WTC11 (cell line): ENCODE data around the gene CCL18. TPM values are rescaled to one million over a fixed set of nuclear protein-coding genes. Genes with fewer than 3 reads are reported as not detected.

Experiments
- ATAC-seq: fragments of 200-7000 bp; cut with Tn5 transposase; 2 replicates; pipeline ENCODE4 v1.10.0; 2021; ENCODE audit warnings: mild to moderate bottlenecking, moderate library complexity
- CTCF ChIA-PET: fragments of 300-600 bp; sonication (Branson Sonifier 250); formaldehyde crosslinking; loops from one replicate; lab custom pipeline; 2021; ENCODE audit warnings: antibody characterized with exemption; lab: Charles Lee
- POLR2A ChIA-PET: fragments of 350-600 bp; sonication (Branson Sonifier 250); formaldehyde crosslinking; loops from one replicate; lab custom pipeline; 2021; ENCODE audit warnings: antibody characterized with exemption; lab: Charles Lee
- DNase-seq: peaks from one replicate; pipeline ENCODE4 v3.0.0; 2021; ENCODE audit warnings: low spot score
- H3K27ac Mint-ChIP-seq: 2 replicates; pipeline ENCODE4 v1.8.0; 2021; ENCODE audit warnings: mixed read lengths
- H3K27me3 Mint-ChIP-seq: 2 replicates; pipeline ENCODE4 v1.8.0; 2021; ENCODE audit warnings: low read depth, mild to moderate bottlenecking, moderate library complexity, mixed read lengths
- H3K36me3 Mint-ChIP-seq: 2 replicates; pipeline ENCODE4 v1.8.0; 2021; ENCODE audit warnings: mixed read lengths
- H3K4me1 Mint-ChIP-seq: 2 replicates; pipeline ENCODE4 v1.8.0; 2022; ENCODE audit warnings: mixed read lengths
- H3K4me3 Mint-ChIP-seq: 2 replicates; pipeline ENCODE4 v1.8.0; 2021; ENCODE audit warnings: mild to moderate bottlenecking, moderate library complexity, mixed read lengths
- H3K9me3 Mint-ChIP-seq: 2 replicates; pipeline ENCODE4 v1.8.0; 2021; ENCODE audit warnings: mixed read lengths
- ARID4B ChIP-seq: sonication (generic); formaldehyde crosslinking; IDR thresholded peaks from 2 replicates; pipeline ENCODE4 v1.8.0; 2023; ENCODE audit warnings: missing genetic modification reagents, mild to moderate bottlenecking, borderline replicate concordance
- ATF3 ChIP-seq: sonication (generic); formaldehyde crosslinking; conservative IDR thresholded peaks from 2 replicates; pipeline ENCODE4 v1.8.1; 2022; ENCODE audit warnings: mild to moderate bottlenecking, missing genetic modification reagents
- CDX4 ChIP-seq: fragments of 250-450 bp; sonication (Bioruptor Pico); IDR thresholded peaks from 2 replicates; pipeline ENCODE4 v1.9.0; 2021; ENCODE audit warnings: moderate library complexity, mild to moderate bottlenecking, inconsistent platforms, borderline replicate concordance
- EMX1 ChIP-seq: fragments of 250-450 bp; sonication (Bioruptor Pico); IDR thresholded peaks from 2 replicates; pipeline ENCODE4 v1.8.0; 2021; ENCODE audit warnings: mild to moderate bottlenecking
- FOXJ3 ChIP-seq: sonication (generic); formaldehyde crosslinking; IDR thresholded peaks from 2 replicates; pipeline ENCODE4 v1.9.0; 2021; ENCODE audit warnings: missing genetic modification reagents, mild to moderate bottlenecking, borderline replicate concordance
- FOXP1 ChIP-seq: sonication (generic); formaldehyde crosslinking; IDR thresholded peaks from 2 replicates; pipeline ENCODE4 v1.8.0; 2022; ENCODE audit warnings: missing genetic modification reagents, mild to moderate bottlenecking, moderate library complexity, borderline replicate concordance
- FOXP4 ChIP-seq: sonication (generic); formaldehyde crosslinking; IDR thresholded peaks from 2 replicates; pipeline ENCODE4 v1.8.0; 2022; ENCODE audit warnings: mild to moderate bottlenecking, missing genetic modification reagents
- GRHL2 ChIP-seq: fragments of 250-450 bp; sonication (Bioruptor Pico); IDR thresholded peaks from 2 replicates; pipeline ENCODE4 v1.8.0; 2022; ENCODE audit warnings: mild to moderate bottlenecking, moderate library complexity; ENCODE audit not compliant: insufficient replicate concordance, severe bottlenecking
- IRF1 ChIP-seq: sonication (generic); formaldehyde crosslinking; IDR thresholded peaks from 2 replicates; pipeline ENCODE4 v1.8.0; 2023; ENCODE audit warnings: missing genetic modification reagents
- MAX ChIP-seq: sonication (generic); formaldehyde crosslinking; IDR thresholded peaks from 2 replicates; pipeline ENCODE4 v1.8.0; 2022; ENCODE audit warnings: mild to moderate bottlenecking, missing genetic modification reagents
- MXD4 ChIP-seq: fragments of 250-450 bp; sonication (Bioruptor Pico); IDR thresholded peaks from 2 replicates; pipeline ENCODE4 v1.8.0; 2021; ENCODE audit warnings: mild to moderate bottlenecking, moderate library complexity, borderline replicate concordance
- NFE2L1 ChIP-seq: sonication (generic); formaldehyde crosslinking; IDR thresholded peaks from 2 replicates; pipeline ENCODE4 v1.8.1; 2023; ENCODE audit warnings: missing genetic modification reagents
- NR2C2 ChIP-seq: sonication (generic); formaldehyde crosslinking; IDR thresholded peaks from 2 replicates; pipeline ENCODE4 v1.8.0; 2022; ENCODE audit warnings: mild to moderate bottlenecking, missing genetic modification reagents
- STAT6 ChIP-seq: sonication (generic); formaldehyde crosslinking; conservative IDR thresholded peaks from 2 replicates; pipeline ENCODE4 v1.8.1; 2023; ENCODE audit warnings: mild to moderate bottlenecking, low read depth, missing genetic modification reagents, moderate library complexity
- TP53 ChIP-seq: sonication (generic); formaldehyde crosslinking; IDR thresholded peaks from 2 replicates; pipeline ENCODE4 v1.8.1; 2023; ENCODE audit warnings: mild to moderate bottlenecking, missing genetic modification reagents
- ZNF416 ChIP-seq: fragments of 250-450 bp; sonication (Bioruptor Pico); IDR thresholded peaks from 2 replicates; pipeline ENCODE4 v1.9.0; 2021; ENCODE audit warnings: mild to moderate bottlenecking, inconsistent platforms
- ZSCAN18 ChIP-seq: fragments of 250-450 bp; sonication (Bioruptor Pico); IDR thresholded peaks from 2 replicates; pipeline ENCODE4 v2.1.2; 2022; ENCODE audit warnings: mild to moderate bottlenecking, moderate library complexity
- total RNA-seq: library from RNA; stranded (reverse); gene quantifications from 3 replicates; pipeline ENCODE4 v1.2.3, GENCODE V29; 2021

CCL18 gene
- total RNA-seq, 1 experiment from 2014 or later: not detected

- no peak for TF ChIP-seq STAT6 (CRISPR knock-in tag)
- TF ChIP-seq ZSCAN18 (CRISPR knock-in tag): no peak
- no peak for TF ChIP-seq NFE2L1
- no peak for TF ChIP-seq FOXJ3 (CRISPR knock-in tag)
- no peak for TF ChIP-seq CDX4 (CRISPR knock-in tag)
- TF ChIP-seq ZNF416: no peak
- TF ChIP-seq ATF3 (CRISPR knock-in tag): no peak
- no peak for TF ChIP-seq GRHL2 (CRISPR knock-in tag)
Observed at GRCh38 chr17:36117505-36118382, 53.7 kb downstream of the CCL18 start (continued).

GRCh38 chr17:36118477-36119353 lies 54.6 kb downstream of the CCL18 start:
- DNase-seq: no peak
- H3K27me3 Mint-ChIP-seq: peaks cover 27% of the 10 kb centered on the region
- H3K9me3 Mint-ChIP-seq: peaks cover 24% of the 10 kb centered on the region
- TF ChIP-seq EMX1 (CRISPR knock-in tag) (no peak), MXD4 (CRISPR knock-in tag) (no peak), NR2C2 (no peak), TP53 (CRISPR knock-in tag) (no peak), FOXP4 (CRISPR knock-in tag) (no peak), MAX (CRISPR knock-in tag) (no peak), ARID4B (CRISPR knock-in tag) (no peak), IRF1 (CRISPR knock-in tag) (no peak), FOXP1 (CRISPR knock-in tag) (no peak)
- TF ChIP-seq, all 79 proteins: peak for 0
- ChIA-PET CTCF (interaction anchor here (0.6 to 3.0 kb wide), 7 partner anchors 9 to 310 kb away, joined by 3 to 12 read pairs (median 4); partner anchors contain the start of gene TAF15), POLR2A (no interaction called here)
- Mint-ChIP-seq H3K4me1 (peaks cover 16% of the 10 kb centered on the region), H3K36me3 (peaks cover 9% of the 10 kb centered on the region), H3K27ac (no peak overlapping the region), H3K4me3 (no peak overlapping the region)
- ATAC-seq: no peak
